IPS DF 4.7 (cell line): ENCODE data around the gene ZC3HAV1L.
"Not testable (repeated sequence)": the region's sequence is repeated elsewhere in the genome, so short reads cannot be mapped to it uniquely, and the experiment has no call there.

ENCODE experiments used
- DNase-seq: peaks from one replicate; pipeline ENCODE4 v3.0.0-alpha.2; 2013; ENCODE audit warnings: low spot score; ENCODE audit errors: extremely low read depth

ZC3HAV1L gene

GRCh38 chr7:139054101-139054500 lies 18.3 kb upstream of the ZC3HAV1L start:
- DNase-seq, result no peak

- no peak for DNase-seq
Observed at GRCh38 chr7:139051655-139052054, 15.8 kb upstream of the ZC3HAV1L start.

GRCh38 chr7:139049936-139050335 lies 14.1 kb upstream of the ZC3HAV1L start:
- DNase-seq, result no peak

- no peak for DNase-seq
Observed at GRCh38 chr7:139049111-139049510, 13.3 kb upstream of the ZC3HAV1L start.

- DNase-seq, result no peak
Observed at GRCh38 chr7:139047970-139048369, 12.1 kb upstream of the ZC3HAV1L start.

- DNase-seq, result no peak
Observed at GRCh38 chr7:139046143-139046542, 10.3 kb upstream of the ZC3HAV1L start.

- no peak for DNase-seq
Observed at GRCh38 chr7:139044813-139045794, 9.3 kb upstream of the ZC3HAV1L start.

- DNase-seq, result no peak
Observed at GRCh38 chr7:139043823-139044812, 8.3 kb upstream of the ZC3HAV1L start.

- DNase-seq, result no peak
Observed at GRCh38 chr7:139041378-139042085, 5.7 kb upstream of the ZC3HAV1L start.

GRCh38 chr7:139038691-139039090 lies 2.8 kb upstream of the ZC3HAV1L start:
- DNase-seq, result no peak

GRCh38 chr7:139036901-139037300 lies 1.1 kb upstream of the ZC3HAV1L start:
- no peak for DNase-seq

- DNase-seq, result no peak
Observed at GRCh38 chr7:139034855-139035585, 822 bp downstream of the ZC3HAV1L start.

- DNase-seq, result no peak
Observed at GRCh38 chr7:139034336-139034735, 1.5 kb downstream of the ZC3HAV1L start.

- no peak for DNase-seq
Observed at GRCh38 chr7:139033346-139034114, 2.3 kb downstream of the ZC3HAV1L start.

- no peak for DNase-seq
Observed at GRCh38 chr7:139032473-139032872, 3.4 kb downstream of the ZC3HAV1L start.

GRCh38 chr7:139029353-139029752 lies 6.5 kb downstream of the ZC3HAV1L start:
- DNase-seq, result no peak

GRCh38 chr7:139026551-139026950 lies 9.3 kb downstream of the ZC3HAV1L start:
- no peak for DNase-seq

GRCh38 chr7:139025861-139026260 lies 10.0 kb downstream of the ZC3HAV1L start:
- DNase-seq, result not testable (repeated sequence)

- no peak for DNase-seq
Observed at GRCh38 chr7:139023076-139023475, 12.8 kb downstream of the ZC3HAV1L start.

GRCh38 chr7:139022286-139022685 lies 13.6 kb downstream of the ZC3HAV1L start:
- DNase-seq, result no peak
